Ishikawa (cell line): Measurements from ENCODE around the gene LYRM2.

Experiments
- CEBPB ChIP-seq: IDR thresholded peaks from 2 replicates; pipeline ENCODE4 v1.6.1; 2012
- CREB1 ChIP-seq: IDR thresholded peaks from 2 replicates; pipeline ENCODE4 v1.6.1; 2012; ENCODE audit warnings: low read depth
- EGR1 ChIP-seq: IDR thresholded peaks from 2 replicates; pipeline ENCODE4 v1.6.1; 2012
- EP300 ChIP-seq: IDR thresholded peaks from 2 replicates; pipeline ENCODE4 v1.6.1; 2012; ENCODE audit warnings: borderline replicate concordance
- FOXM1 ChIP-seq: IDR thresholded peaks from 2 replicates; pipeline ENCODE4 v1.6.1; 2012; ENCODE audit warnings: low read depth, borderline replicate concordance
- MAX ChIP-seq: IDR thresholded peaks from 2 replicates; pipeline ENCODE4 v1.6.1; 2012
- NFIC ChIP-seq: IDR thresholded peaks from 2 replicates; pipeline ENCODE4 v1.6.1; 2012
- RAD21 ChIP-seq: IDR thresholded peaks from 2 replicates; pipeline ENCODE4 v1.6.1; 2012; ENCODE audit warnings: low read depth
- REST ChIP-seq: IDR thresholded peaks from 2 replicates; pipeline ENCODE4 v1.6.1; 2012; ENCODE audit warnings: low read depth, mild to moderate bottlenecking
- TAF1 ChIP-seq: IDR thresholded peaks from 2 replicates; pipeline ENCODE4 v1.6.1; 2012; ENCODE audit warnings: low read depth, mild to moderate bottlenecking
- TCF12 ChIP-seq: IDR thresholded peaks from 2 replicates; pipeline ENCODE4 v1.6.1; 2012; ENCODE audit warnings: low read depth
- TEAD4 ChIP-seq: IDR thresholded peaks from 2 replicates; pipeline ENCODE4 v1.6.1; 2012
- USF1 ChIP-seq: IDR thresholded peaks from 2 replicates; pipeline ENCODE4 v1.6.1; 2012
- YY1 ChIP-seq: IDR thresholded peaks from 2 replicates; pipeline ENCODE4 v1.6.1; 2012; ENCODE audit warnings: low read depth
- ZBTB7A ChIP-seq: IDR thresholded peaks from 2 replicates; pipeline ENCODE4 v1.6.1; 2012; ENCODE audit warnings: low read depth

The LYRM2 gene

GRCh38 chr6:89640804-89641203 is 2.3 kb upstream of the LYRM2 start:
- TF ChIP-seq TEAD4, result no peak
- no peak for TF ChIP-seq TCF12
- no peak for TF ChIP-seq ZBTB7A
- TF ChIP-seq NFIC, result no peak
- TF ChIP-seq REST, result no peak
- no peak for TF ChIP-seq RAD21
- TF ChIP-seq TAF1, result no peak
- TF ChIP-seq FOXM1, result no peak
- no peak for TF ChIP-seq EP300
- no peak for TF ChIP-seq YY1
- TF ChIP-seq CEBPB, result no peak
- TF ChIP-seq USF1, result no peak
- no peak for TF ChIP-seq EGR1

- TF ChIP-seq TEAD4 (no peak), NFIC (no peak), EGR1 (no peak), FOXM1 (no peak), USF1 (no peak), RAD21 (no peak), CEBPB (no peak), TCF12 (no peak), ZBTB7A (no peak), TAF1 (no peak), MAX (no peak), EP300 (no peak), REST (no peak), CREB1 (no peak), YY1 (no peak)
Measured at GRCh38 chr6:89637960-89638319, 607 bp downstream of the LYRM2 start.

GRCh38 chr6:89630488-89630887 is 8.1 kb downstream of the LYRM2 start:
- TF ChIP-seq NFIC (no peak), YY1 (no peak), USF1 (no peak), CEBPB (no peak), CREB1 (no peak), EP300 (no peak), RAD21 (no peak), MAX (no peak), TAF1 (no peak), FOXM1 (no peak), TEAD4 (no peak), REST (no peak), EGR1 (no peak)

GRCh38 chr6:89623749-89624148 is 14.8 kb downstream of the LYRM2 start:
- no peak for TF ChIP-seq EGR1
- TF ChIP-seq NFIC, result no peak
- TF ChIP-seq RAD21, result no peak
- no peak for TF ChIP-seq TCF12
- no peak for TF ChIP-seq YY1
- no peak for TF ChIP-seq TEAD4
- TF ChIP-seq USF1, result no peak
- TF ChIP-seq MAX, result no peak
- no peak for TF ChIP-seq CREB1
- no peak for TF ChIP-seq TAF1
- no peak for TF ChIP-seq ZBTB7A
- TF ChIP-seq CEBPB, result no peak
- TF ChIP-seq REST, result no peak
